NCI-H1048 (cell line): ENCODE measurements around the gene KCNE4.

ENCODE experiments used
- DNase-seq: peaks from one replicate; lab custom pipeline; 2025; lab: John Stamatoyannopoulos, UW

KCNE4 gene

GRCh38 chr2:223041527-223042109, 10.4 kb upstream of the KCNE4 start:
- DNase-seq, result no peak

DNA sequence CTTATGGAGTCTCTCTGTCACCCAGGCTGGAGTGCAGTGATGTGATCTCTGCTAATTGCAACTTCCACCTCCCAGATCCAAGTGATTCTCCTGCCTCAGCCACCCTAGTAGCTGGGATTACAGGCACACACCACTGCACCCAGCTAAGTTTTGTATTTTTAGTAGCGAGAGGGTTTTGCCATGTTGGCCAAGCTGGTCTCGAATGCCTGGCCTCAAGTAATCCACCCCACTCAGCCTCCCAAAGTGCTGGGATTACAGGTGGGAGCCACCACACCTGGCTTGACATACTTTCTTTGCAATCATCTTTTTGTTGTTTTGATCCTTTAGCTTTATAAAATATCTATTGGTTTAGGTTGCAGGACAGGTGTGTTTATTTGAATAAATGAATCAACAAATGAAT, 9.7 kb upstream of the KCNE4 start:
- no peak for DNase-seq

DNA sequence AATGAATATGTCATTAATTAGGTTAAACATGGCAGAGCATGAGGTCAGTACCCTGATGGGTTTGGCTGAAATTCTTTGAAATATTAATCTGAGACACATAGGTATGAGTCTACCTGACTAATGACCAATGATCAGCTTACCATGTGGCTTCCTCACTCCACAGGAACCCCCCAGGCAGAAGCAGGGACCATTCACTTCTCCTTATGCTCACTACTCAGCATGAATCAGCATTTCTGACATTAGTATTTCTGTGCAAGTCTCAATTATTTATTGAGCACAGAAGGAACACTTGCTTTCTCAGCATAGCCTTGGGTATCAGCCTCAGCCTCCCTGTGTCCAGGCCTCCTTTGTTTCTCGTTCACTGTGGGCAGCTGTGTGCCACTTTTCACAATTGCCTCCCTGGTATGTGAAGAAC, 9.3 kb upstream of the KCNE4 start:
- DNase-seq, result no peak

DNA sequence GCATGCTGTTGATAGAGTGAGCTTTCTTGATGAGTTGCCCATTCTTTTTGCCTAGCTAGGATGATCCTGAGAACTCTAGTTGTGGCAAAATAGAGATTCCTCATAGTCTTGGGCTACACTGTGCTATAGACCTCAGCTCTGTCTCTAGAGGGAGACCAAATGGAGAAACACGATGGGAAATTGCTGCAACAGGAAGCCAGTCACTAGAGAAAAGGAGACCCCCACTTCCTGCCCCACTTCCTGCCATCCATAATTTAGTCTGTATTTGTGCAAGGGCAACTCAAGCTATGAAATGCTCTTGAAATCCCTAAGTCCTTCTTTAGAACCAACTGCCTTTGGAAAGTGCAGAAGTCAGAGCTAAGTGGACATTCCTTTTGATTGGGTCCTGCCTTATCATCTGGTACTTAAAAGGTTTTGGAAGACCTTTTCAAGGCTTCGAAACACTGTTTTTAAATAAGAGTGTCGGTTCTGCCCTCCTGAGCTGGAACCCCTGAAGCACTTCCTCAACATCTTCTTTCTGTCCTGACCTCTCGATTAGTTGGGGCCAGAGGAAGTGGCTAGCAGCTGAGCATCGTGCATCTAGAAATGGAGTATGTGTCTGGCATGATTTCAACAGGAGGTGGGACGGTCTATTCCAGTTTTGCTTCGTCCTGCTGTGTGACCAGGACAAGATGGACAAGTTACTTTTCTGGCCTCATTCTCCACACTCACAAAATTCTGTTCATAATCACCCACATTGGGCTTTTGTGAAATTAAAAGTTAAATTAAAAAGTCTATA, 8.6 kb upstream of the KCNE4 start:
- DNase-seq, result no peak

- DNase-seq, result no peak
Measured at GRCh38 chr2:223044092-223044836, 7.7 kb upstream of the KCNE4 start.

DNA sequence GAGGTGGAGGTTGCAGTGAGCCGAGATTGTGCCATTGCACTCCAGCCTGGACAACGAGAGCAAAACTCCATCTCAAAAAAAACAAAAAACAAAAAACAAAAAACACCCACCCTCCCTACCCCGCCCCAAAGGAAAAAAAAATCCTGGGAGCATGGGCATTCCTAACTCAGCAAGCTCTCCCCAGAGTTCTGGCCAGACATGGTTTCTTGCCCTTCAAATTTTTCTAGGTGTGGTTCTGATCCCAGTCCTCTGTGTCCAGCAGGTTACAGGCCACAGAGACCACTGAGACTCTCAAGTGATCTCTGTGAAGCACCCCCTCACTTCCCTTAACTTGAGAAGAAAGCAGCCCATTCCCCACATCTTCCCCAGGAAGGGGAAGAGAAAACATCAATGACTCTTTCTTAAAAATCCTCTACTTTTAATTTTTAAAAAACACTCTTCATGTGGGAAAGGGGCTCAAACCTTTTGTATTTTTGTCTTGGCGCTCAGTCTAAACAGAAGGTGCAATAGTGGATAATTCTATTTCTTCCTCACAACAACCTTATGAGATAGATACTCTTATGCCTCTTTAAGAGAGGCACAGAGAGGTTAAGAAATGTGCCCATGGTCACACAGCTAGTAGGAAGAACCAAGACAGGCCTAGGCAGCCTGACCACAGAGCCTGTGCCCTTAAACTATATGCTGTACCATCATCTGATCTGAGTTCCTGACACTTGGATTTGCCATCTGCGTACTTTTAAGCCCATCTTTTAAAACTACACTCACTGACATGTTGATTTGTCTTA, 6.9 kb upstream of the KCNE4 start:
- DNase-seq, result no peak

- DNase-seq, result no peak
Measured at GRCh38 chr2:223046470-223047040, 5.4 kb upstream of the KCNE4 start.

DNA sequence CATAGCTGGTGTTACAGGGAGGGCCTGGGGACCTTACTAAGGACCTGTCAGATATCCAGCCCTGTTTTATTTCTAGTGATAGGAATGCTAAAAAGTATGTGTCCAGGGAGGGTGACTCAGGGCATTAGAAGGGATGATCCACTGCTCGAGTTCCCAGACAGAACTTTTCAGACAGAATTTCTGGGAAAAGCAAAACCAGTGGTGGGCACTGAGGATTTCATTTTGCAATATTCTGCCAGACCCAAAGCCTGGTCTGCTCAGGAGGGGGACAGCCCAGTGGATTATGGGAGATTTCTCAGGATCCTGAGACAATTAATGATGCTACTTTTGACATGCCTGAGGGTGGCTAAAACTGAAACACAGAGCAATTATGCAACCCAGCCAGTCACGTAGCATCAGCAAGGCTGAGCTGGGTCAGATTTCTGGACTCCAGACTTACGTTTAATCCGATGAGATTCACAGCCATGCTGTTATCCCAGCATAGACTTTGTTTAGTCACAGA, 4.7 kb upstream of the KCNE4 start:
- no peak for DNase-seq

- DNase-seq, result no peak
Measured at GRCh38 chr2:223048519-223048918, 3.5 kb upstream of the KCNE4 start.

GRCh38 chr2:223049356-223049755, 2.6 kb upstream of the KCNE4 start:
- DNase-seq, result no peak

DNA sequence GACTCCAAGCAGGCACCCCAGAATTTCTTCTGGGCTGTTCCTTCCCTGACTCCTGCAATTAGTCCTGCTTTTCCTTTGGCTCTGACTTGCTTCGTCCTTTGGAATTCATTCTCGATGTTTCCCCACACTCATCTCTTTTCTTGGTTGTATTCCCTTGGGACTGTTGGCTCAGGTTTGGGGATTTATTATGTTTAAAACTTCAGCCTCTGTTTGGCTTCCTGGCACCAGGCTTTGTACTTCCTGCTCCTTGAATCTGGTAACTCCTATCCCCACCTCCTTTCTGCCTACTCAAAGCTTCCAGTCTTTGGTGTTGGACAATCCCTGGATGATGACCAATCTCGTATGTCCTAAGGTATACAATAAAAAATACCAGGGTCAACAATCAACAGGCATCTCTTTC, 1.8 kb upstream of the KCNE4 start:
- no peak for DNase-seq

DNA sequence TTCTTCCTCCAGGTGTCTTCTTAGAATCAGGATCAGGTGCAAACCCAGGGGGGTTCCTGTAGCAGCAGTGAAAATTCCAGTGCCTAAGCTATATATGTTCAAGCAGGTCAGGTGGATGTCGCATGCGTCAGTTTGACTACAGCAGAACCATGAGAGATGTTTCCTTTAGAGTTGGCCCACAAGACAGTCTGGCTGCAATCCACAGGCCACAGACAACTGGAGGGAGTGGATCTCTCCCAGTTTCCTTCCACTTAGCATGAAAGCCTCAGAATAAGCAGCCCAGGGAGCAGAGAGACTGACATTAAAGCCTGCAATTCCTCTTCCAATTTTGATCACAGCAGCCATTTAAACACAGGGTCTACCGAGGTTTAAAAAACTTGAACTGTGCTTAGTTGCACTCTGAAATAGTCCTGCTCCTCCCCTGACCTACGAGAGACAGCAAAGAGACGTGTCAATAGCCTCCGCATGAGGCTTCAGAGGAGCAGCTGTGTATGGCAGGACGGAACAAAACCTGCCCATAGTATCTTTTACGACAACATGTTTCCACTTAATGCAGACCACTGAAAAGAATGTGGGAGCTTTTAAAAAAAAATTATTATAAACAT, 988 bp upstream of the KCNE4 start:
- no peak for DNase-seq

DNA sequence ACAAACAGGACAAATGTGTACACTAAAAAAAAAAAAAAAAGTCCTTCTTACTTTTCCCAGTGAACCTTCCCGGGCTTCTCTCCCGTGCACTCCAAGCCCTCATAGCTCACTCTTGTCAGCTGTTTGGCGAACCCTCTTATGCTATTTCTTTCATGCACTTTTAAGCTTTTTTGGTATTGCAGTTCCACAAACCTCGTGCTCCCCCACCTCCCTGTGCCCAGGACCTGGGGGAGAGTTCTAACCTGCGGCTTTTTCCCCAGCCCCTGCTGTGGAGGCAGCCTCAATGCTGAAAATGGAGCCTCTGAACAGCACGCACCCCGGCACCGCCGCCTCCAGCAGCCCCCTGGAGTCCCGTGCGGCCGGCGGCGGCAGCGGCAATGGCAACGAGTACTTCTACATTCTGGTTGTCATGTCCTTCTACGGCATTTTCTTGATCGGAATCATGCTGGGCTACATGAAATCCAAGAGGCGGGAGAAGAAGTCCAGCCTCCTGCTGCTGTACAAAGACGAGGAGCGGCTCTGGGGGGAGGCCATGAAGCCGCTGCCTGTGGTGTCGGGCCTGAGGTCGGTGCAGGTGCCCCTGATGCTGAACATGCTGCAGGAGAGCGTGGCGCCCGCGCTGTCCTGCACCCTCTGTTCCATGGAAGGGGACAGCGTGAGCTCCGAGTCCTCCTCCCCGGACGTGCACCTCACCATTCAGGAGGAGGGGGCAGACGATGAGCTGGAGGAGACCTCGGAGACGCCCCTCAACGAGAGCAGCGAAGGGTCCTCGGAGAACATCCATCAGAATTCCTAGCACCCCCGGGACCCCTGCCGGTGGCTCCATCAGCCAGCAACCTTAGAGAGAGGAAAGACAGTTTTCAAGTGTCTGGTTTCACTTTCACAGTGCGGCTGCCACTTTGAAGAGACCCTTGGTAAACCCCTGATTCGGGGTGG, 826 bp downstream of the KCNE4 start:
- DNase-seq, result no peak

- no peak for DNase-seq
Measured at GRCh38 chr2:223053484-223054192, 1.6 kb downstream of the KCNE4 start.

- no peak for DNase-seq
Measured at GRCh38 chr2:223054193-223054781, 2.3 kb downstream of the KCNE4 start.

GRCh38 chr2:223055140-223055539, 3.1 kb downstream of the KCNE4 start:
- DNase-seq, result no peak

DNA sequence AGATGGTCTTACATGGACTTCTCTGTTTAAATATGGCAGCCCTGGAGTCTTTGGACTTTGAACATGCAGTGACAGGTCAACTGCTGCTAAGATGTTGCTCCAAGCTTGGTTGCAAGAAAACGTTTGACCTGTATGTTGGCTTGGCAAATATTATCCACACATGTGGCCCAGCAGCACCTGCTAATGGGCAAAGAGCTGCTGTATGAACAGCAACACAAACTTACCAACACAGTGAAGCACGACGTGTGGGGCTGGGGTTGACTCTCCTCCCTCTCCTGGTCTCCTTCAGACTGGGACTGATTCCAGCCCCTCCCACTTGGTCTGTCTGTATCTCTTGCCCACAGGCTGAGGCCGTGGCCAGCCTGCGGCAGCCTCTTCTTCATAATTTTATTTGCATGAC, 3.8 kb downstream of the KCNE4 start:
- no peak for DNase-seq

DNA sequence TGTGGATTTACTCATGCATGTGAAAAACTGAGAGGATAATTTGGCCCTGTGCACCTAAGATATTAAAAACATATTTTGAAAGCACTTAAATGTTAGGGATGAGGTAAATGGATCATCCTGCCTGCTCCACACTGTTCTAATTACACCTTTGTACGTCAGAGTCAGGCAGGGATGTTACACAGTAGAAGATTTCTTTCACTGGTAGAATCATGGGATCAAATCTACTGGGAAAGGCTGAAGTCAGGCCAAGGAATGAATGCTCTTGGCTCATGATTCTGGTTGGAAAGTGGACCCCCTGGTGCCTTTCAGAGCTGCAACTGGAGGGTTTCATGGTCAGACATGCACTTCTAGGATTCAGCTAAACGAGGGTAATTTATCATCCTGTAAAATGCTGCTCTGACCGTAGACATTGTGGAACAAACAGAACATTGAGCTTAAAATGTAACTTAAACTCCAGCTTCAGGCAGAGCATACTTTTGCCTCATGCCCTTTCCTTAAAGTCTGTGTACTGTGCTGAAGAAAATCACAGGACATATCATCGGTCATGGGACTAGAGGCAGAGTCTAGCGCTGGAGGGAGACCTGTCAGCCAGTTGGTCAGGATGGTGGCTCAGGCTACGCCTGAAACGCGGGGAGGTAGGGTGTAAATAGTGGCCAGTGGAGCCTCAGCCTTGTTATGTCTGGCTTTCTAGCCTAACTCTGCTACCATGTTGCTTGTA, 4.9 kb downstream of the KCNE4 start:
- no peak for DNase-seq

DNA sequence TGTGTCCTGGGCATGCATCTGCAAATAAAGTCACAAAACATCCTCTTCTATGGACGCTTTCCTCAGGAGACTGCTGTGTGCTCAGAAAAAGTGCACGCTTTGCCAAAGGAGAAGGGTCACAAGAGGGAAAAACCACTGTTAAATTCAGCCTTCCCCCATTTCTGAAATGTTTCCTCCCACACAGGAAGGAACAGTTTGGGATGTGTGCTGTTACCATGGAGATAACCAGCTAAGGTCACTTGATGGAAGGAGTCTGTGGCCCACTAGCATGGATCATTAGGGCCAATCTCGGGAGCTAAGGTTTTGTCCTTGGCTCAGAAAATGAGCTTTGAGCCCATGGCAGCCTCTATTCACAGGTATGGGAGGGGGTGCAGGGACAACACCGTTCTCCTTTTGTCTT, 5.6 kb downstream of the KCNE4 start:
- DNase-seq, result no peak
